GM12873 (cell line): ENCODE measurements around the gene SMG6.

Experiments
- CTCF ChIP-seq: IDR thresholded peaks from 2 replicates; pipeline ENCODE4 v1.5.1; 2012; ENCODE audit warnings: low read depth, mild to moderate bottlenecking, moderate library complexity, low read length, control low read depth; ENCODE audit not compliant: insufficient read depth; ENCODE audit errors: missing control alignments

Gene SMG6

GRCh38 chr17:2277429-2278170, 26.0 kb downstream of the SMG6 start:
- no peak for TF ChIP-seq CTCF

- TF ChIP-seq CTCF, result no peak
These were observed 27.9 kb downstream of the SMG6 start for GRCh38 chr17:2275722-2276121.

GRCh38 chr17:2274414-2274813, 29.2 kb downstream of the SMG6 start:
- no peak for TF ChIP-seq CTCF

GRCh38 chr17:2271985-2272702, 31.4 kb downstream of the SMG6 start:
- TF ChIP-seq CTCF, result no peak

GRCh38 chr17:2267354-2267753, 36.2 kb downstream of the SMG6 start:
- no peak for TF ChIP-seq CTCF

- no peak for TF ChIP-seq CTCF
These were observed 36.7 kb downstream of the SMG6 start for GRCh38 chr17:2266865-2267228.

GRCh38 chr17:2266045-2266864, 37.3 kb downstream of the SMG6 start:
- no peak for TF ChIP-seq CTCF
